ENCODE data around the gene C5orf34.
"Not testable (repeated sequence)": the region's sequence is repeated elsewhere in the genome, so short reads cannot be mapped to it uniquely, and the experiment has no call there.

C5orf34 gene

DNA sequence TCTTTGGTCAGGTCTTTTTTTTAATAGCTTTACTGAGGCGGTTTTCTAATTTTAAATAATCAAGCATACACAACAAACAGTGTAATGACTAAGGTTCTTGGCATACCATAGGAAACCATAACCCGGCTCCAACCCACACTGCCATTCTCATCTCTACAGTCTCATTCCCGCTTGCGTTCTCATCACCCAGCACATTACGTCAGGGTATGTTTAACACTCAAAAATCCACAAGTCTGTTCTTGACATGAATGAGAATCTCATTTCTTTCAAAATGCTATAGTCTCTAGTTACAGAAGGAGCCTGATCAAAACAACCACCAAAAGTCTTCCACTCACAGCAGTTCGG, 505 bp downstream of the C5orf34 start:
- DNase-seq (ENCODE audit: low read depth, low spot score): peak; percentile 82

GRCh38 chr5:43514025-43514424, 923 bp downstream of the C5orf34 start:
- peak; percentile 4 for DNase-seq (ENCODE audit: low read depth, low spot score)

DNA sequence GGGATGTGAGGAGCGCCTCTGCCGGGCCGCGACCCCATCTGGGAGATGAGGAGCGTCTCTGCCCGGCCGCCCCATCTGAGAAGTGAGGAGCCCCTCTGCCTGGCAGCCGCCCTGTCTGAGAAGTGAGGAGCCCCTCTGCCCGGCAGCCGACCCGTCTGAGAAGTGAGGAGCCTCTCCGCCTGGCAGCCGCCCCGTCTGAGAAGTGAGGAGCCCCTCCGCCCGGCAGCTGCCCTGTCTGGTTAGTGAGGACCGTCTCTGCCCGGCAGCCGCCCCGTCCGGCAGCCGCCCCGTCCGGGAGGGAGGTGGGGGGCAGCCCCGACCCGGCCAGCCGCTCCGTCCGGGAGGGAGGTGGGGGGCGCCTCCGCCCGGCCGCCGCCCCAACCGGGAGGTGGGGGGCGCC, 3.9 kb downstream of the C5orf34 start:
- DNase-seq (ENCODE audit: low read depth, low spot score): not testable (repeated sequence)

- DNase-seq (ENCODE audit: low read depth, low spot score): no peak
These were observed 16.4 kb downstream of the C5orf34 start for GRCh38 chr5:43498581-43498980.

DNA sequence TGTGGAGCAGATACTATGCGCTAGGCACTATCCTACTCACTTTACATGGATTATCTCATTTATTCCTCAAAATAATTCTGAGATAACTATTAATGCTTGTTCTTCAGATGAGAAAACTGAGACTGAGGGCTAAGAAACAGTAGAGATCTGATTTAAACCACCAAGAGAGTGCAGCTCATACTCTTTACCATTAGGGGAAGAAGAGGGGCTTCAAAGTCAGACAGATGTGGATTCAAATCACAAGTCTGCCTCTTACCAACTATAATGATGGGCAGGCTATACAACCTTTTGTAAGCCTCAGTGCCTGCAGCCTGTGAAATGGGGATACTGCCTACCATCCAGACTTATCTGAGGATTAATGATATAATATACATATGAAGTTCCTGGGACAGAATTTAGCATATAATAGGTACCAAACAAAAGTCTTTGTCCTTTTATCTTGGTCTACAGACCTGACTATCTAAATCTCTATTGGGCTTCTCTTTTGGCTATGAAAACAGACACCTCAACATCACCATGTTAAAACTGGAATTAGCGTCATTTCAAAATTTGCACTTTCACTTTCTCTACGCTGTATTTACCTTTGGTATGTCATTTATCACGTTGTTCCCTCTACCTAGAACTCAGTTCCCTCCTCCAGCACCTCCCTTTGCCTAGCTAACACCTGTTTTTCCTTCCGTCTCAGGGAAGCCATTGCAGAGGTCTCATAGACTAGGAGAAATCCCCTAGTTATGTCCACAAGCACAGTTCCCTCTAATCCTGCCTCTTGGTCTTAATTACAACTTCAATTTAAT, 17.4 kb downstream of the C5orf34 start:
- no peak for DNase-seq (ENCODE audit: low read depth, low spot score)

GRCh38 chr5:43491326-43491725, 23.6 kb downstream of the C5orf34 start:
- DNase-seq (ENCODE audit: low read depth, low spot score): no peak

GRCh38 chr5:43486353-43486752, 28.6 kb downstream of the C5orf34 start:
- no peak for DNase-seq (ENCODE audit: low read depth, low spot score)

- DNase-seq (ENCODE audit: low read depth, low spot score): no peak
These were observed 29.5 kb downstream of the C5orf34 start for GRCh38 chr5:43485406-43485805.

- peak; percentile 94 for DNase-seq (ENCODE audit: low read depth, low spot score)
These were observed 30.7 kb downstream of the C5orf34 start for GRCh38 chr5:43484106-43484849.

GRCh38 chr5:43483298-43484105, 31.4 kb downstream of the C5orf34 start, which contains the start of gene TMEM267:
Gene TMEM267, minus strand, starts transcription at chr5:43483865. Its CDS starts 29,896 bp downstream, at chr5:43453969.
- DNase-seq (ENCODE audit: low read depth, low spot score): peak; percentile 98

- DNase-seq (ENCODE audit: low read depth, low spot score): peak; percentile 35
These were observed 32.3 kb downstream of the C5orf34 start for GRCh38 chr5:43482490-43483297.

DNA sequence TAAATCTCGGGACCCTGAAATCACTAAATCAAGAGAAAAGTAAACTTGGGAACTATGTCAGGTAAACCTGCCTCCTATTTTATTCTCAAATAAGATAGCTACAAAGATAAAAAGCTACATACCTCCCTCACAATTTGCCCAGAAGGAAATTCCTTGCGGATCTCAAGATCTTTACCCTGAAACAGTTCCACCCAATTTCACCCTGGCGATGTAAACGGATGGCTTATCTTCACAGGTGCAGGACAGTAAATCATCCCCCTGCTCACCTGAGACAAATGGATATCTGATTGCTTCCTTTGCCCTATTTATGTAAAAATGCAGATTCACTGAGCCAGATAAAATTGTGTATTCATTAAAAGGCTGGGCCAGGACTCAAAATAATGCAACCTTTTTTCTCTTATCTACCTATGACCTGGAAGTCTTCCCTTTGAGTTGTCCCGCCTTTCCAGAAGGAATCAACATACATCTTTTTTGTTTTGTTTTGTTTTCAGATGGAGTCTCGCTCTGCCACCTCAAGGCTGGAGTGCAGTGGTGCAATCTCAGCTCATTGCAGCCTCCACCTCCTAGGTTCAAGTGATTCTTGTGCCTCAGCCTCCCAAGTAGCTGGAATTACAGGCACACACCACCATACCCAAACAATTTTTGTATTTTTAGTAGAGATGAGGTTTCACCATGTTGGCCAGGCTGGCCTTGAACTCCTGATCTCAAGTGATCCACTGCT, 45.1 kb downstream of the C5orf34 start:
- DNase-seq (ENCODE audit: low read depth, low spot score): no peak

GRCh38 chr5:43467100-43467499, 47.8 kb downstream of the C5orf34 start:
- DNase-seq (ENCODE audit: low read depth, low spot score): no peak

DNA sequence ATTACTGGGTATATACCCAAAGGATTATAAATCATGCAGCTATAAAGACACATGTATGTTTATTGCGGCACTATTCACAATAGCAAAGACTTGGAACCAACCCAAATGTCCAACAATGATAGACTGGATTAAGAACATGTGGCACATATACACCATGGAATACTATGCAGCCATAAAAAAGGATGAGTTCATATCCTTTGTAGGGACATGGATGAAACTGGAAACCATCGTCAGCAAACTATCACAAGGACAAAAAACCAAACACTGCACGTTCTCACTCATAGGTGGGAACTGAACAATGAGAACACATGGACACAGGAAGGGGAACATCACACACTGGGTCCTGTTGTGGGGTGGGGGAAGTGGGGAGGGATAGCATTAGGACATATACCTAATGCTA, 49.5 kb downstream of the C5orf34 start:
- DNase-seq (ENCODE audit: low read depth, low spot score): not testable (repeated sequence)

DNA sequence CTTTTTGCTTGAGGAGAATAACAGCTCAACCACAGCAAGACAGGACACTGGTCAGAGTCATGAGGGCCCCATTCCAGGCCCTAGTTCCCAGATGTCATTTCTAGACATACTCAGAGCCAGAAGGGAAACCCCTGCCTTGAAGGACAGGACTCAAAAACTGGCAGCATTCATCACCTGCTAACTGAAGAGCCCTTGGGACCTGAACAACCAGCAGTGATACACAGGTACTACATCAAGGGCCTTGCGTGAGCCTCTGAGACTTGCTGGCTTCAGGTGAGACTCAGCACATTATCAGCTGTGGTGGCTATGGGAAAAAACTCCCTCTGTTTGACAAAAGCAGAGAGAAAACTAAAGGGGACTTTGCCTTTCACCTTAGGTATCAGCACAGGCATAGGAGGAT, 53.9 kb downstream of the C5orf34 start:
- DNase-seq (ENCODE audit: low read depth, low spot score): no peak

- DNase-seq (ENCODE audit: low read depth, low spot score): no peak
These were observed 58.4 kb downstream of the C5orf34 start for GRCh38 chr5:43456556-43456955.

GRCh38 chr5:43441575-43441974, 73.4 kb downstream of the C5orf34 start:
- not testable (repeated sequence) for DNase-seq (ENCODE audit: low read depth, low spot score)

DNA sequence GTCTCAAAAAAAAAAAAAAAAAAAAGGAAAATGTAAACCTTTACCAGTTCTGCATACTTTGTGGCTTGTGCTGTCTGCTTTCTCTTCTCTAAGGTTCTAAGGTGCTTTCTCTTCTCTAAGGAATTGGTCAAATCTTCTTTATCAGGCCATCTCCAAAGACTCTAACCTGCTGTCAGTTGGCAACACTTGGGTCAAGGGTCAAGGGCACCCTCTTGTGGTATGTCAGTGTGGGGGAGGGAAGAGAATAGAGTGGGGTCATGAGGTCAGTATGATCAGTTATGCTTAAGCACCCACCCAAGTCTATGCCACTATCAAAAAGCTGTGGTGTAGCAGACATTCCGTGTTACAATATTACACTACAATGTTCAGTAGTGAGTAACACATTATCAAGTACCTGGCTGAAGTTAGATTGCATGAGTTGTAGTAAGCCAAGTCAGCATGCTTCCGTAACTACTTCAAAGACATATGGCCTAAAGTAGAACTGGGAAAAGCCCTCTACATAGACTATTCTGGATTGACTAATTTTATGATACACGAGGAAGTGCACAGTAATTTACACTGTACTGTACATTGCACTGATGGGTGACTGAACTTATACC, 77.8 kb downstream of the C5orf34 start:
- no peak for DNase-seq (ENCODE audit: low read depth, low spot score)

All from astrocyte of the hippocampus (primary cell).